Aorta (tissue), 5 donors: Measurements from ENCODE around the gene SIGMAR1. TPM values are rescaled to one million over a fixed set of nuclear protein-coding genes. Genes with fewer than 3 reads are reported as not detected.

ENCODE experiments used
- ATAC-seq: fragments of 200-7000 bp; cut with Tn5 transposase; one replicate; pipeline ENCODE4 v1.9.1; 2022; ENCODE audit warnings: moderate library complexity; ENCODE audit not compliant: low FRiP score
- DNase-seq, 2 donors: peaks; one replicate each; pipeline ENCODE4 v3.0.0-alpha.2; 2020
- H3K27ac ChIP-seq, 2 donors: one replicate each; pipeline ENCODE4 v1.5.1; 2013; ENCODE audit warnings: low read length in 2 of 2, mild to moderate bottlenecking in 2 of 2, moderate library complexity in 2 of 2, control low read depth in 1 of 2, inconsistent platforms in 1 of 2, low read depth in 1 of 2
- H3K27me3 ChIP-seq, 2 donors: one replicate each; pipeline ENCODE4 v1.6.1; 2013; ENCODE audit warnings: control low read depth in 1 of 2, low read length in 1 of 2, mild to moderate bottlenecking in 1 of 2, moderate library complexity in 1 of 2; ENCODE audit not compliant: insufficient read depth in 2 of 2, control insufficient read depth in 1 of 2
- H3K36me3 ChIP-seq, 2 donors: one replicate each; pipeline ENCODE4 v1.6.1; 2013; ENCODE audit warnings: control low read depth in 1 of 2, low read length in 1 of 2, mild to moderate bottlenecking in 1 of 2; ENCODE audit not compliant: insufficient read depth in 2 of 2, control insufficient read depth in 1 of 2
- H3K4me1 ChIP-seq, 2 donors: one replicate each; pipeline ENCODE4 v1.6.1; 2013; ENCODE audit warnings: low read length in 2 of 2, control low read depth in 1 of 2, mild to moderate bottlenecking in 1 of 2, moderate library complexity in 1 of 2; ENCODE audit not compliant: insufficient read depth in 2 of 2, control insufficient read depth in 1 of 2
- H3K4me3 ChIP-seq, 2 donors: one replicate each; pipeline ENCODE4 v1.5.1; 2013; ENCODE audit warnings: low read length in 2 of 2, control low read depth in 1 of 2, mild to moderate bottlenecking in 1 of 2
- H3K9me3 ChIP-seq: one replicate; pipeline ENCODE4 v1.6.1; 2013; ENCODE audit warnings: mild to moderate bottlenecking, low read length; ENCODE audit not compliant: control insufficient read depth
- WGBS, 2 donors: extraction: QIAGEN DNeasy Blood & Tissue Kit; methylation state at CpG; one replicate each; pipeline ENCODE4 v1.1.7; 2013; 5-methylcytosine and 5-hydroxymethylcytosine counted together
- intact Hi-C, 2 donors: fragments of 100-400 bp; cut with DNase I; formaldehyde crosslinking; loops; one replicate each; pipeline versions ENCODE4 v1.14.2 to v1.15.0; 2022
- polyA plus RNA-seq, 2 donors: library from polyadenylated mRNA; stranded (reverse); fragments of 200-250 nt; gene quantifications; one replicate each; pipeline ENCODE4 v1.2.3, GENCODE V29; 2013
- total RNA-seq, 2 donors: library from RNA; stranded (reverse); fragmentation: NEBNext Ultra II Directional; extraction: Animal tissue kit (Norgen Biotek cat#: 25700); gene quantifications; one replicate each; pipeline ENCODE4 v1.2.1, GENCODE V29; 2021
- donor health status: healthy with polysubstance abuse.
- donor health status: Bipolar disorder and iron deficiency.
- donor health status: DM: no; HTN: no; CAD: no.
- donor health status: DM: no; HTN: no; CAD: no.
- donor health status: DM: yes; HTN: yes; CAD: no.

SIGMAR1 gene
- total and polyA plus RNA-seq, 4 donors = 26.3 to 48.1 (median 37.3) TPM

DNA sequence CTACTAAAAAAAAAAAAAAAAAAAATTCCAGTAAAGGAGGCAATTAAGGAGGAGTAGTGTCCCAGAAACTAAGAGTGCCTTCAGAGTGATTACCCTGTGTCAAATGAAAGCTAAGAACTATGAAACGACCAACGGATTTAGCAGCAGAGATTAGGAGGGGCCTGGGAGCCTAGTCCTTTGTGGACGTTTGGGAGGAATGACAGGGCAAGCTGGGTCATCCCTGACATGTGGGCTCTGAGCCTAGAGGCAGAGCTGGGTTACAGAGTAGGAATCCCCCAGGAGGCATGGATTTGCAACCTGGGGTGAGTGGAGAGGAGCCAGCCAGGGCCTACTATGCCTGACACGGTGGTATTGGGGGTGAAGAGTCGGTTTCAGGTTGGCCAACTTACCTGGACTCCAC lies 4.4 kb downstream of the SIGMAR1 start:
- no peak for ATAC-seq
- no peak for DNase-seq
- Histone ChIP-seq H3K36me3 (no peaks in the 10 kb centered on the region), H3K27me3 (no peaks in the 10 kb centered on the region), H3K4me3 (no peak overlapping the region), H3K9me3 (no peaks in the 10 kb centered on the region), H3K27ac (no peak overlapping the region), H3K4me1 (no peaks in the 10 kb centered on the region)
- 51 to 72% methylated on average over 5 of the region's 5 CpGs for WGBS, 2 donors
- intact Hi-C loops = loop anchor here in 1 of 2 donors (2.0 kb wide), 1 partner anchor 20 kb away; the partner anchor contains the start of gene RPP25L

GRCh38 chr9:34630402-34631154 lies 7.0 kb downstream of the SIGMAR1 start:
- ATAC-seq (no peak), DNase-seq (no peak)
- H3K4me3 ChIP-seq = no peak overlapping the region
- no peaks in the 10 kb centered on the region for H3K36me3 ChIP-seq
- 33% methylated on average over 5 of the region's 5 CpGs for WGBS, 2 donors
- no peaks in the 10 kb centered on the region for H3K9me3 ChIP-seq
- no peaks in the 10 kb centered on the region for H3K4me1 ChIP-seq
- no peaks in the 10 kb centered on the region for H3K27me3 ChIP-seq
- intact Hi-C loops = no loop called here
- H3K27ac ChIP-seq = no peak overlapping the region

DNA sequence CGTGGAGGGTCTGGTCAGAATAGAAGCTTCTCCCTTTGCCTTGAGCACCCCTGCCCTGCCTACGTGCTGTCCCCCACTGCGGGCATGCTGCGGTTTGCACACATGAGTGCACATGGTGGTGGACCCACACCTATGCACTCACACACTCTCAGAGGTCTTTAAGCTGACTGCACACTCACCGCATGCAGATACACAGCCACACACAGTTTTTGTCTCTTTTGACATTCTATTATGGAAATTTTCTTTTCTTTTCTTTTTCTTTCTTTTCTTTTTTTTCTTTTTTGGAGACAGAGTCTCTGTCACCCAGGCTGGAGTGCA lies 8.1 kb downstream of the SIGMAR1 start:
- no peaks in the 10 kb centered on the region for H3K9me3 ChIP-seq
- H3K4me1 ChIP-seq = no peaks in the 10 kb centered on the region
- no peak for DNase-seq
- intact Hi-C loops = no loop called here
- no peaks in the 10 kb centered on the region for H3K27me3 ChIP-seq
- H3K4me3 ChIP-seq = no peak overlapping the region
- no peak overlapping the region for H3K27ac ChIP-seq
- ATAC-seq = no peak
- WGBS, 2 donors = 25 to 28% methylated on average over 5 of the region's 5 CpGs
- H3K36me3 ChIP-seq = no peaks in the 10 kb centered on the region

DNA sequence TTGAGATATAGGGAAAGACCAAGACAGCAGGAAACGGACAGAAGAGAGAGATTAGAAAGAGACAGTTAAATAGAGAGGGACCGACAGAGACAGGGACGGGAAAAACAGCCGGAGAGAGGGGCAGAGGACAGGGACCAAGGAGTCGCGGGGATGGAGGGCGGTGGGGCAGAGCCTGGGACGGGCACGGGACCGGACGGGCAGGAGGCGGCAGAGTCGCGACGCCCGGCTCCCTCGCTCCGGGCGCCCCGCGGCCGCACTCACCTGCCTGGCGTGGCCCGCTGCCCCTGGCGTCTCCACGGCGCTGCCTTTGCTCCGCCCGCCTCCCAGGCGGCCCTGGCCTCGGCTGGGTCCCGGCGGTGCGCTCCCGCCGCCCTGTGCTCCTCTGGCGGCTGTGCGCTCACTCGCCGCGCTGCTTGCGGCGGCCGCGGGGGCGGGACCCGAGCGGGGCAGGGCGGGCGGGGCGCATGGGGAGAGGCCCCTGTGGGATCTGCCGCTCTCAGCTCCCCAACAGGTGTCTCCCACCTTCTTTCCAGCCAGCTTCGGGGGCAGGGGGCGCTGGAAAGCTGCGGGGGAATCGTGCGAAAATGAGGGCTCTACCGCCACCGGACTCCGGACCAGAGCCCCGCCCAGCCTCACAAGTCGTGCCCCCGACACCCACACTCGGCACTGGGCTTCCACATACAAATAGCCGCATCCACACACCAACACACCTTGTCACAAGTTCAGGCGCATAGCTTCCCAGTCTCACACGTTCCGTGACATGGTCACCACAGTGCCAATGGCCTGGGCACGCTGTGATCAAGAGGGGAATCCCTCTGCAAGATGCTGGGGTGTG lies 8.7 kb downstream of the SIGMAR1 start, which contains the start of gene ARID3C:
ARID3C (minus strand) TSS at position 411 of the 835 bp plus-strand sequence. CDS start 1,052 bp downstream, outside the sequence.
- intact Hi-C loops = no loop called here
- 1 to 2% methylated on average over 29 to 69 of the region's 69 CpGs for WGBS, 2 donors
- no peaks in the 10 kb centered on the region for H3K36me3 ChIP-seq
- no peaks in the 10 kb centered on the region for H3K4me1 ChIP-seq
- no peaks in the 10 kb centered on the region for H3K27me3 ChIP-seq
- H3K4me3 ChIP-seq = peak within 1 kb of the TSS; percentile 12 to 37
- no peaks in the 10 kb centered on the region for H3K9me3 ChIP-seq
- H3K27ac ChIP-seq = no peak within 1 kb of the TSS
- DNase-seq = peak in 1 of 2 donors; percentile 83
- ATAC-seq = peak; percentile 44

- Histone ChIP-seq H3K27ac (no peak overlapping the region), H3K9me3 (no peaks in the 10 kb centered on the region), H3K36me3 (no peaks in the 10 kb centered on the region), H3K4me3 (no peak overlapping the region), H3K27me3 (no peaks in the 10 kb centered on the region), H3K4me1 (no peaks in the 10 kb centered on the region)
- DNase-seq (no peak), ATAC-seq (no peak)
- intact Hi-C loops = no loop called here
- 34 to 43% methylated on average over 20 of the region's 20 CpGs for WGBS, 2 donors
Observed at GRCh38 chr9:34627716-34628655, 9.6 kb downstream of the SIGMAR1 start.

DNA sequence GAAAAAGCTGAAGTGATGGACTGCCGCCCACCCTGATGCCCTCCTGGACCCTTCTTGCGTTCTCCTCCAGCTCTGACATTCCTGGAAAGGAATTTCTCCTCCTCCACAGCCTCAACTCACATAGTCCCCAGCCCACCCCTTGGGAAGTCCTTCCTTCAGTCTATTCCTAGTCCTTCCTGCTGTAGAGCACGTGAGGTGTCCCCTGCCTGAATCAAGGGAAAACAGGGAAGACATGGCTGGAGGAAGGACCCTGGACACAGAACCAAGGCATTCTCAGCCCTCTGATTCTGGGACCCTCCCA lies 12.5 kb downstream of the SIGMAR1 start:
- Histone ChIP-seq H3K27me3 (no peaks in the 10 kb centered on the region), H3K36me3 (no peaks in the 10 kb centered on the region), H3K4me1 (no peaks in the 10 kb centered on the region), H3K4me3 (no peak overlapping the region), H3K27ac (no peak overlapping the region), H3K9me3 (no peaks in the 10 kb centered on the region)
- no peak for DNase-seq
- WGBS, 2 donors = 72 to 74% methylated on average over 3 of the region's 3 CpGs
- intact Hi-C loops = no loop called here
- ATAC-seq = no peak

DNA sequence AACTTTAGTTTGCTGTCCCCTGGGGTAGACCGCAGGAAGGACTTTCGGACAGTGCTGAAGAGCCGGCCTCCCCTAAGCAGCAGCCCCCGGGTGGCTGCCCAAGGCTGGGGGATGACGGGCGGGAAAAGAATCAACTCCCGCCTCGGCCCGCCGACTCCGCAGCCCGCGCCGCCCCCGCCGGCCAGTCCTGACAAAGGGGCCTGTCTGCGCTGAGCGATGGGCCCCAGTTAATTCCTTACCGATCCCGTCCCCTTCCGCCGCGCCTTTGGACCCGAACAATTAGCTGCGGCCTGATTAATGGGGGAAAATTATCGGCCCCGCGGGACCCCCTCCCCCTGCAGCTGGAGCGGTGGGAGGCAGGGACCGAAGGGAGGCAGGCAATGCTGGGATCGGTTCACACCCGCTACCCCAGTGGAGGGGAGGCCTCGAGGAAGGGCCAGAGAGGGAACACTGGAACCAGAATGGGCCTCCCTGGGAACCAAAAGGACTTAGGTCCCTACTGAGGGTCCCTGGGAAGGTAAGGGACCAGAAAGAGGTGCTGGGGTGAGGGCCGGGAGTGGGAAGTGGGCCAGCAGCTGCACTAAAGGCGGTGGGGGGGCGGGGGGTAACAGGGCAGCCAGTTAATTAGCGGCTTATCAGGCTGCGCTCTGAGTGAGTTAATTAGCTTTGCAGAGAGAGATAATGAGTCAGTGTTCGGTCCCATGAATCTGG lies 13.0 kb downstream of the SIGMAR1 start:
- H3K4me1 ChIP-seq = no peaks in the 10 kb centered on the region
- H3K27me3 ChIP-seq = no peaks in the 10 kb centered on the region

More for the DNA sequence above, 13.0 kb downstream of the SIGMAR1 start:
- ATAC-seq (no peak), DNase-seq (no peak)
- no peak overlapping the region for H3K4me3 ChIP-seq
- no peaks in the 10 kb centered on the region for H3K9me3 ChIP-seq
- 24 to 27% methylated on average over 39 of the region's 39 CpGs for WGBS, 2 donors
- no peaks in the 10 kb centered on the region for H3K36me3 ChIP-seq
- no peak overlapping the region for H3K27ac ChIP-seq
- intact Hi-C loops = no loop called here
